Astrocyte (in vitro differentiated cells and primary cell): Measurements from ENCODE around the gene CTTNBP2. TPM values are rescaled to one million over a fixed set of nuclear protein-coding genes. Genes with fewer than 3 reads are reported as not detected.
A peak's percentile ranks its signal among the peaks of the same experiment; 100 is the strongest.

Source experiments
- DNase-seq: peaks from one replicate; pipeline ENCODE4 v3.0.0-alpha.2; 2010; ENCODE audit warnings: low read depth
- FAIRE-seq: peaks from 2 replicates; lab custom pipeline; 2011; peaks lifted over from hg19 to GRCh38; lab: Jason Lieb, UNC
- H2AFZ ChIP-seq: 2 replicates; pipeline ENCODE4 v1.6.0; 2012; ENCODE audit warnings: low read depth, low read length, inconsistent platforms
- H3K27ac ChIP-seq: 2 replicates; pipeline ENCODE4 v1.5.1; 2011; ENCODE audit warnings: low read depth, low read length, inconsistent platforms
- H3K27me3 ChIP-seq: 2 replicates; pipeline ENCODE4 v1.6.0; 2011; ENCODE audit warnings: low read length, inconsistent platforms; ENCODE audit not compliant: insufficient read depth
- H3K36me3 ChIP-seq: 2 replicates; pipeline ENCODE4 v1.5.1; 2011; ENCODE audit warnings: low read length, inconsistent platforms; ENCODE audit not compliant: insufficient read depth
- H3K4me1 ChIP-seq: 2 replicates; pipeline ENCODE4 v1.5.1; 2011; ENCODE audit warnings: low read length, inconsistent platforms; ENCODE audit not compliant: insufficient read depth
- H3K4me2 ChIP-seq: 2 replicates; pipeline ENCODE4 v1.6.0; 2012; ENCODE audit warnings: low read length, inconsistent platforms
- H3K4me3 ChIP-seq: 2 replicates; pipeline ENCODE4 v1.5.1; 2011; ENCODE audit warnings: low read depth, mild to moderate bottlenecking, low read length, inconsistent platforms; ENCODE audit not compliant: insufficient read depth
- H3K79me2 ChIP-seq: 2 replicates; pipeline ENCODE4 v1.6.0; 2012; ENCODE audit warnings: mild to moderate bottlenecking, low read length, inconsistent platforms; ENCODE audit not compliant: insufficient read depth
- H3K9ac ChIP-seq: 2 replicates; pipeline ENCODE4 v1.6.0; 2012; ENCODE audit warnings: mild to moderate bottlenecking, low read length, inconsistent platforms
- H3K9me3 ChIP-seq: 2 replicates; pipeline ENCODE4 v1.5.1; 2012; ENCODE audit warnings: low read depth, mild to moderate bottlenecking, low read length, inconsistent platforms; ENCODE audit not compliant: insufficient read depth
- H4K20me1 ChIP-seq: 2 replicates; pipeline ENCODE4 v1.6.0; 2012; ENCODE audit warnings: low read length, inconsistent platforms; ENCODE audit not compliant: insufficient read depth
- H3K27ac Mint-ChIP-seq: one replicate; pipeline ENCODE4 v1.8.0; 2021; ENCODE audit warnings: mild to moderate bottlenecking, mixed read lengths; ENCODE audit not compliant: unreplicated experiment
- H3K27me3 Mint-ChIP-seq: one replicate; pipeline ENCODE4 v1.8.0; 2021; ENCODE audit warnings: low read depth, mixed read lengths; ENCODE audit not compliant: unreplicated experiment
- H3K36me3 Mint-ChIP-seq: one replicate; pipeline ENCODE4 v1.8.0; 2021; ENCODE audit warnings: low read depth, mixed read lengths; ENCODE audit not compliant: unreplicated experiment
- H3K4me1 Mint-ChIP-seq: one replicate; pipeline ENCODE4 v1.8.0; 2021; ENCODE audit warnings: low read depth, mixed read lengths; ENCODE audit not compliant: unreplicated experiment
- H3K4me3 Mint-ChIP-seq: one replicate; pipeline ENCODE4 v1.8.0; 2021; ENCODE audit warnings: mild to moderate bottlenecking, moderate library complexity, mixed read lengths; ENCODE audit not compliant: unreplicated experiment
- H3K9me3 Mint-ChIP-seq: one replicate; pipeline ENCODE4 v1.8.0; 2021; ENCODE audit warnings: mild to moderate bottlenecking, mixed read lengths; ENCODE audit not compliant: unreplicated experiment
- CTCF ChIP-seq: IDR thresholded peaks from 2 replicates; pipeline ENCODE4 v1.5.1; 2011; ENCODE audit warnings: low read depth, mild to moderate bottlenecking, inconsistent platforms, low read length, moderate library complexity; ENCODE audit not compliant: insufficient read depth
- EZH2 ChIP-seq: IDR thresholded peaks from 2 replicates; pipeline ENCODE4 v1.6.1; 2012; ENCODE audit warnings: mild to moderate bottlenecking, low read length, inconsistent platforms; ENCODE audit not compliant: insufficient read depth
- total RNA-seq: library from RNA; stranded (reverse); gene quantifications from 2 replicates; pipeline ENCODE4 v1.2.1, GENCODE V29; 2021

The CTTNBP2 gene
- total RNA-seq, 1 donor from 2014 or later: 4.9 TPM

GRCh38 chr7:117818232-117818631 is 55.0 kb downstream of the CTTNBP2 start:
- no peak overlapping the region for H3K27ac ChIP-seq
- Mint-ChIP-seq H3K4me1 (peaks cover 6% of the 10 kb centered on the region), H3K4me3 (no peak overlapping the region), H3K9me3 (no peaks in the 10 kb centered on the region), H3K27me3 (no peaks in the 10 kb centered on the region), H3K27ac (no peak overlapping the region), H3K36me3 (no peaks in the 10 kb centered on the region)
- H3K4me3 ChIP-seq: no peak overlapping the region
- no peak overlapping the region for H3K9ac ChIP-seq
- DNase-seq: no peak
- H3K27me3 ChIP-seq: no peaks in the 10 kb centered on the region
- H3K79me2 ChIP-seq: no peaks in the 10 kb centered on the region
- FAIRE-seq: no peak
- no peak overlapping the region for H3K4me2 ChIP-seq
- H3K36me3 ChIP-seq: no peaks in the 10 kb centered on the region
- no peak overlapping the region for H2AFZ ChIP-seq
- H4K20me1 ChIP-seq: no peaks in the 10 kb centered on the region
- H3K9me3 ChIP-seq: no peaks in the 10 kb centered on the region
- H3K4me1 ChIP-seq: peaks cover 4% of the 10 kb centered on the region
- TF ChIP-seq CTCF (no peak), EZH2 (no peak)

GRCh38 chr7:117816727-117817126 is 56.5 kb downstream of the CTTNBP2 start:
- no peaks in the 10 kb centered on the region for H3K9me3 ChIP-seq
- H3K27ac Mint-ChIP-seq: no peak overlapping the region
- no peak overlapping the region for H3K4me2 ChIP-seq
- peaks cover 4% of the 10 kb centered on the region for H3K4me1 ChIP-seq
- no peak overlapping the region for H3K4me3 ChIP-seq
- FAIRE-seq (no peak), DNase-seq (peak; percentile 25)
- no peaks in the 10 kb centered on the region for H4K20me1 ChIP-seq
- H3K36me3 Mint-ChIP-seq: no peaks in the 10 kb centered on the region
- no peaks in the 10 kb centered on the region for H3K27me3 ChIP-seq
- H3K27ac ChIP-seq: no peak overlapping the region
- no peak overlapping the region for H3K4me3 Mint-ChIP-seq
- H3K79me2 ChIP-seq: no peaks in the 10 kb centered on the region
- no peak overlapping the region for H2AFZ ChIP-seq
- H3K27me3 Mint-ChIP-seq: no peaks in the 10 kb centered on the region
- H3K4me1 Mint-ChIP-seq: peaks cover 6% of the 10 kb centered on the region
- no peaks in the 10 kb centered on the region for H3K9me3 Mint-ChIP-seq
- H3K9ac ChIP-seq: no peak overlapping the region
- no peak for TF ChIP-seq EZH2
- TF ChIP-seq CTCF: no peak
- no peaks in the 10 kb centered on the region for H3K36me3 ChIP-seq

GRCh38 chr7:117811696-117812095 is 61.5 kb downstream of the CTTNBP2 start:
- H3K27me3 Mint-ChIP-seq: no peaks in the 10 kb centered on the region
- DNase-seq (no peak), FAIRE-seq (no peak)
- H3K4me2 ChIP-seq: no peak overlapping the region
- TF ChIP-seq CTCF: no peak
- no peak for TF ChIP-seq EZH2
- no peaks in the 10 kb centered on the region for H3K36me3 ChIP-seq
- H3K4me1 Mint-ChIP-seq: peaks cover 17% of the 10 kb centered on the region
- H3K9me3 Mint-ChIP-seq: no peaks in the 10 kb centered on the region
- H3K36me3 Mint-ChIP-seq: no peaks in the 10 kb centered on the region
- H3K9me3 ChIP-seq: no peaks in the 10 kb centered on the region
- H3K4me3 Mint-ChIP-seq: no peak overlapping the region
- no peak overlapping the region for H3K4me3 ChIP-seq
- no peaks in the 10 kb centered on the region for H3K27me3 ChIP-seq
- H3K27ac Mint-ChIP-seq: no peak overlapping the region
- H4K20me1 ChIP-seq: no peaks in the 10 kb centered on the region
- H3K9ac ChIP-seq: no peak overlapping the region
- peaks cover 32% of the 10 kb centered on the region for H3K4me1 ChIP-seq
- no peaks in the 10 kb centered on the region for H3K79me2 ChIP-seq
- peak overlapping the region; percentile 80 for H3K27ac ChIP-seq
- no peak overlapping the region for H2AFZ ChIP-seq
